ENCODE data around the gene DRC3.

Gene DRC3

GRCh38 chr17:17970699-17971430 lies 1.8 kb upstream of the DRC3 start:
- DNase-seq = no peak

DNA sequence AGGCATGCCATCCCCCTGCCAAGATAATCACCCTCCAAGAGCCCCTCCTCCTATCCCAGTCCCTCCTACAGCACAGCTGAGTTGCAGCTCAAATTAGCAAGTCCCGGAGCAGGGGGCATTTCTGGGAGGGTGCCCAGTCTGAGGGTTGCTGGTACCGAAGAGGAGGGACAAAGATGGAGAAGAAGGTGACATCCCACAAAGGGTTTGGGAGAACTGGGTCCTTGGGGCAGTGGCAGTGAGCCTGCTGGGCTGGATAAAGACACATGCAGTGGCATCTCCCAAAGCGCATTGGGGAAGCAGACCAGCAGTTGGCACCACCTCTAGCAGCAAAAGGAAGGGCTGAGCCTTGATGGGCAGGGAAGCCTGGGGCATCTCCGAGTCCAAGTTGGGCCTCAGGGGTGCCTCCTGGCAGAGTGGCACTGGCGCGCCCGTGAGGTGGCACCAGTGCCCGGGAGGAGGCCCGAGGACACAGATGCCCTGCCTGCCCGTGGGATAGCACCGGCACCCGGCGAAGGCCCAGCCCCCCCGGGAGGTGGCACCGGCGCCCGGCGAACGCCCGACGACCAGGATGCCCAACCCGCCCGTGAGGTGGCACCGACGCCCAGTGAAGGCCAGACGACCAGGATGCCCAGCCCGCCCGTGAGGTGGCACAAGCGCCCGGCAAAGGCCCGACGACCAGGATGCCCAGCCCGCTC lies 1.1 kb upstream of the DRC3 start:
- DNase-seq = no peak

DNA sequence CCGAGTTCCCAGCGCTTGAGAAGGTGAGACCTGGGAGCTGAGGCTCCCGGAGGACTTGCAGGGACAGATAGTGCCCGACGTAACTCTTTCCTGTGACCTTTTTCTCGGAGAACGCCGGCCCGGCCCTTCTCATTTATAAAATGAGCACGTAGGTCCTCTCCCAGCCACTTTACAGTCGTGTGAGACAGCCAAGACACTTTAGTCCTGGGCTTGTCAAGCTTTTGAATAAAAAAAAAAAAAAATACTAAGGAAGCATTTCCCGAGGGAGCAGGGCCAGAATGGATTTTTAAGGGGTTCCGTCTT lies 241 bp downstream of the DRC3 start:
- no peak for DNase-seq

DNA sequence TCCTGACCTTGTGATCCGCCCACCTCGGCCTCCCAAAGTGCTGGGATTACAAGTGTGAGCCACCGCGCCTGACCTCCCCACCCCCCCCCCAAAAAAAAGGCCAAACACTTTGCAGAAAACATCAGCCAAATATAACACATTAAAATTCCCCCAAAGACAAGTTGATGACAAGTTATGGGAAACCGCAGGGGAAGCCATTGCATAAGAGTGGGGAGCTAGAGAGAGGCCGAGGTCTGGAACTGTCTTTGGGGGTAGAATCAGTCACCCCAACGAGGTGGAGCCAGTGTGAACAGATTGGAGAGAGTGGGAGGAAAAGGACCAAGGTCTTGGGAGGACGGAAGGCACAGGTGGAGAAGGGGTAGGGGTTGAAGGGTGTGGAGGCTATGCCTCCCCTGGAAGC lies 2.8 kb downstream of the DRC3 start:
- DNase-seq = no peak

- no peak for DNase-seq
Observed at GRCh38 chr17:17976931-17977570, 4.4 kb downstream of the DRC3 start.

- no peak for DNase-seq
Observed at GRCh38 chr17:17978481-17979424, 6.1 kb downstream of the DRC3 start.

- no peak for DNase-seq
Observed at GRCh38 chr17:17979778-17980177, 7.1 kb downstream of the DRC3 start.

DNA sequence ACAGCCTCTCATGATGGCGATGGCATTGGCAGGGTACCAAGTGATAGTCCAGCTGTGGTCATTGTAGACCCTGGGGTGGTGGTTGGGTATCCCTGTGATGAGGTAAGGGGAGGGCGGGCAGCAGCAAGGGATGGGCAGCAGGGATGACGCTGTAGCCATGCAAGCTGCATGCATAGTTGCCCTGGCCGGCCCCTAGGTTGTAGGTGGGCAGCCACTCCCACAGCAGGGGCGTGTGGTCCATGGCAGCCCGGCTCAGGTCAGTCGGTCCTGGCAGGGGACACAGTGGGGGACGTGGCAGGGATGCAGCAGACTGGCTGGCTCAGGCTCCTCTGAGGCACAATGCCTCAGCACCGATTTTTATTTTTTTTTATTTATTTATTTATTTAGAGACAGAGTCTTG lies 8.7 kb downstream of the DRC3 start:
- DNase-seq = no peak

DNA sequence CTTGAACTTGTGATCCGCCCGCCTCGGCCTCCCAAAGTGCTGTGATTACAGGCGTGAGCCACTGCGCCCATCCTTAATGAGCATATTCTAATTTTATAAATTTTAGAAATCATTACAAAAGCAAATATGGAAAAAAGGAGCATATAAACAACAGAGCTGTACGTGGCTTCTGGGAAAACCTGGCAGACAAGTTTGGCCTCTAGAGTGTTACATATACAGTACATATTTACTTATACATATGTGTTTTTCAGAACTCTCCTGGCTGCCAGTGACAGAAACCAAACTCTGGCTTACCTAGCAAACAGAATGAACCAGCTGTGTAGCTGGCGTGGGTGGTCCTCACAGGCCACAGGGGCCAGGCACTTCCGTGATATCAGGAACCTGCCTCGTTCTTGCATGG lies 10.1 kb downstream of the DRC3 start:
- DNase-seq = no peak

DNA sequence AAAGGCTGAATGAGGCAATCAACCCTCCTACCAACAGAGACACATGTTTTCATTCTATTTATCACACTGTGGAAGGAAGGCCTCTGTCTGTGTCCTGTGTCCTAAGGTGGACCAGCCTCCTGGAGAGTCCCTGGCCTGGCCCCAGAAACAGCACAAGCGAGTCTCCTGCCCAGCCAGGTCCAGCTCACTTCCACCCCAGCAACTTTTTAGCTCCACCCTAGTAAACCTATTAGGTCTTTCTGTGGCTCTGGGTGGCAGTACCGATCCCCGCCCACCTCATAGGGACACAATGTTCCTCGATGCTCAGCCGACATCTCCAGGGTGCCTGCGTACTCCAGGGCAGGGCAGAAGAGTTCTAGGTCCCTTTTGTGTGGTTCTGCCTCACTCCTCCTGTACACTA lies 10.7 kb downstream of the DRC3 start:
- no peak for DNase-seq

DNA sequence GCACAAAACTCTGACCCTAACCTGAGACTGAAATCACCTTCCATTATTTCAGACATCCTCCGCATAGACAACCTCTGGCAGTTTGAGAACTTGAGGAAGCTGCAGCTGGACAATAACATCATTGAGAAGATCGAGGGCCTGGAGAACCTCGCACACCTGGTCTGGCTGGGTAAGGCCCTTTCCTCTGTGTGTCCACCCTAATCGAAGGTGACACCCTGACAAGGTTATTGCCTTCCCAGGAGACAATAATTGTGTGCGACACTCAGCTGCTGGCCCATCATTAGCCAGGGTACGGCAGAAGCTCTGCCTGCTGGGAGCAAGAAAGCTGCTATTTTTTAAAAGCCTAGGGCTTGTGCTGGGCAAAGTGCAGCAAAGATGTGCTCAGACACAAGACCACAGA lies 11.1 kb downstream of the DRC3 start:
- no peak for DNase-seq

DNA sequence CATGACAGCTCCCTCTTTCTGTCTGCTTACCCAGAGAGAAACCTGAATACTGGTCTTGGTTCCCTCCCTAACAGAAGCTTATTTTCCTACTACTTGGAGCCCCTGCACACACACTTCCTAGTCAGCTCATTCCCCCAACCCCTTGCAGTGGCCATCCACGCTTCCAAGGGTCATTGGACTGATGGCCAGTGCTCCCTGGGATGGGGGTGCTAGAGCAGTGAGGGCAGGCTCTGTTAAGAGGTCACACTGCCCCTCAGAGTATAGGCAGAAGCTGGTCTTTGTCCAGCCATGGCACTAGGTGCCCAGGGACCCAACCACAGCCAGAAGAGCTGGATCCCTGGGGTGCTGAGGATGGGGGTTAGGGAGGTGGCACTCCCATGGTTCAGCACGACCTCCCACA lies 12.5 kb downstream of the DRC3 start:
- no peak for DNase-seq

DNA sequence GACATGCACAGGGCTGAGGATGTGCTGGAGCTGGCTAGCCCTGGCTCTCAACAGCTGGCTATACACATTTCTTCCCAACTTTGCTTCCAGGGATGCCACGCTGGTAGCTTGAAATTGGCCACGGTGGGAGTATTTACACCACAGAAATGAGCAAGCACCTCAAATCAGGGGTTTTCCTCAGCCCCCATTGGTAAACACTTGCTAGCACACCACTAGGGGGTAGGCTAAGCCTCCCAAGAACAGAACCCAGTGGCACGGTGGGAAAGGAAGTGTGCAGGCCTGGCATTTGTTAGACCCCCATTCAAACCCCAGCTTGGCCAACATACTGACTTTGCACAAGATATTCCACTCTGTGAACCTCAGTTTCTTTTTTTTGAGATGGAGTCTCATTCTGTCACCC lies 12.9 kb downstream of the DRC3 start:
- DNase-seq = no peak

- DNase-seq = no peak
Observed at GRCh38 chr17:17987187-17987896, 14.7 kb downstream of the DRC3 start.

GRCh38 chr17:17987901-17988300 lies 15.2 kb downstream of the DRC3 start:
- DNase-seq = no peak

DNA sequence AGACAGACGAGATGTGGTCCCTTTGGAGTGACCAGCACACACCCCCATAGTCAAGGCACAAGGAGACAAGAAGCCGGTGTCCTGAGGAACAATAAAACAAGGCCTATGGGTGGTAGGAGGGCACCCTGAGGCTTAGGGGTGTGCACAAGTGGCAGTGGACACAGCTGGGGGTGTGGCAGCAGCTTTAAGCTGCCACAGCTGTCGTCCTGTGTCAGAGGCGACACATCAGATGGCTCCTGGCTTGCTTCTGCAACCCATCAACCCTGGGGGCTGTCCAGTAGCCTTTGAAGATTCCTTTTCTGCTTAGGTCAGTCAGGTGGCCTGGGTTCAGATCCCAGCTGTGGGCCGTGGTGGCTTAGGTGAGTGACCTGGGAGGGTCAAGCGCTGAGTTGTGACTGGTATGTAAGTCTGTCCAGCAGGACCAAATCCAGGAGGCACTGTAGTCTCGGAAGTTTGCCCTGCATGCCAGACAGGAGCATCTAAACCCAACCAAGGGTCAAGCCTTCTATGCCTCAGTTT lies 15.8 kb downstream of the DRC3 start:
- no peak for DNase-seq

DNA sequence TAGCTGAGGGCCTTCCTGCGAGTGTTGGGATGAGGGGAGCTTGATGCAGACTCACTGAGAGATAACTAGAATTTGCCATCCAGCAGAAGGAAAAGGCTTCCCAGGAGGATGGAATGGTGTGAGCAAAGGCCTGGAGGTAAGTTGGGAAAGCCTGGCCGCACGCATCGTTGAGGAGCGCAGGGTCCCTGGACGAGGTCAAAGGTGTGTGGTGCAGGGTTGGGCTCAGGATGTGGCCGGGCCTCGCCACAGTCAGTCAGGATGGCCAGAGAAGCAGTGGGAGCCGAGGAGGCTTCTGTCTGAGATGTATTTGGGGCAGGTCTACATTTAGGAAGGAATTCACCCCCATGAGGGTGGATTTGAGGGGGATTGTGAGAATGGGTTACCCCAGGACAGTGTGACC lies 16.4 kb downstream of the DRC3 start:
- DNase-seq = no peak

DNA sequence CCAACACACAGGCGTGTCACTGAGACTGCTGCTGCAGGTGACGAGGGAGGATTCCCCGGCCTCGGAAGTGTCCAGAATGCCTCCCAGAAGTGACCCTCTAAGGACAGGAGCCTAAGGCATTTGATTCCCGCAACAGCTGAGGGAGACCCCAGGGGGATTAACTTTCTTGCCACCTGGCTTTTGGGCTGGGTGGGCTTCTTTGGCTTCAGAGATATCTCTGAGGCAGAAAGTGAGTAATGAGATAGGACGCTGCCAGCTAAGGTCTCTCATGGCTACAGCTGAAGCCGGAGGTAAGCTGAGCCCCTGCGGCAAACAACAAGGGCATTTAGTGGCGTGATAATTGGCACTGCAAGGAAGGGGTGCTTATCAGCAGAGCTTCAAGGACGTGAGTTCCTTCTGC lies 17.0 kb downstream of the DRC3 start:
- no peak for DNase-seq

DNA sequence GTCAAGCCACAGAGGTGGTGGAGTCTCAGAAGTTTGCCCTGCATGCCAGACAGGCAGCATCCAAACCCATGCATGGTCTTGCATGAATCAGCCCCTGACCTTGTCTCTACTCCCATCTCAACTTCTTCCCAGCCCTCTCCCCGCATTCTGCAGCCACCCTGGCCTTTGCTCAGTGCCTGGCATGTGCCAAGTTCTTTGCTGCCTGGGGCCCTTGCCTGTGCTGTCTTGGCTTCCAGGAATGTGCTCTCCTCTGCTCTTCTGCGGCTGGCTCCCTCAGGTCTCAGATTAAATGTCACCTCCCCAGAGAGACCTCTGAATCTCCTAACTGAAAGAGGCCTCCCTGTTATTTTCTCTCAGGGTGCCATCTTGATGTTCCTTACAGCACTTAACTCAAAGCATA lies 17.6 kb downstream of the DRC3 start:
- DNase-seq = peak; percentile 27

GRCh38 chr17:17993366-17993765 lies 20.7 kb downstream of the DRC3 start:
- DNase-seq = no peak

GRCh38 chr17:17993852-17994251 lies 21.2 kb downstream of the DRC3 start:
- no peak for DNase-seq

GRCh38 chr17:17994271-17995069 lies 21.8 kb downstream of the DRC3 start:
- peak; percentile 54 for DNase-seq
